ENCODE data around the gene TNFAIP2.

The TNFAIP2 gene

GRCh38 chr14:103086771-103087342 lies 36.4 kb upstream of the TNFAIP2 start:
- intact Hi-C loops (cut with DNase I; ENCODE audit: low total_unique reads), result no loop called here
- DNase-seq, result no peak
- Histone ChIP-seq H3K4me3 (no peak overlapping the region), H3K4me1 (peaks cover 0 to 20% (median 14%) of the 10 kb centered on the region in 4 donors), H3K27me3 (peaks cover 0 to 84% of the 10 kb centered on the region in 2 donors), H3K9me3 (no peaks in the 10 kb centered on the region), H3K36me3 (no peaks in the 10 kb centered on the region), H3K27ac (no peak overlapping the region)
- TF ChIP-seq, protein P1, sequence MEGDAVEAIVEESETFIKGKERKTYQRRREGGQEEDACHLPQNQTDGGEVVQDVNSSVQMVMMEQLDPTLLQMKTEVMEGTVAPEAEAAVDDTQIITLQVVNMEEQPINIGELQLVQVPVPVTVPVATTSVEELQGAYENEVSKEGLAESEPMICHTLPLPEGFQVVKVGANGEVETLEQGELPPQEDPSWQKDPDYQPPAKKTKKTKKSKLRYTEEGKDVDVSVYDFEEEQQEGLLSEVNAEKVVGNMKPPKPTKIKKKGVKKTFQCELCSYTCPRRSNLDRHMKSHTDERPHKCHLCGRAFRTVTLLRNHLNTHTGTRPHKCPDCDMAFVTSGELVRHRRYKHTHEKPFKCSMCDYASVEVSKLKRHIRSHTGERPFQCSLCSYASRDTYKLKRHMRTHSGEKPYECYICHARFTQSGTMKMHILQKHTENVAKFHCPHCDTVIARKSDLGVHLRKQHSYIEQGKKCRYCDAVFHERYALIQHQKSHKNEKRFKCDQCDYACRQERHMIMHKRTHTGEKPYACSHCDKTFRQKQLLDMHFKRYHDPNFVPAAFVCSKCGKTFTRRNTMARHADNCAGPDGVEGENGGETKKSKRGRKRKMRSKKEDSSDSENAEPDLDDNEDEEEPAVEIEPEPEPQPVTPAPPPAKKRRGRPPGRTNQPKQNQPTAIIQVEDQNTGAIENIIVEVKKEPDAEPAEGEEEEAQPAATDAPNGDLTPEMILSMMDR (IDR thresholded peaks at IDR 0.05), result no peak

- DNase-seq, result no peak
- intact Hi-C loops (cut with DNase I; ENCODE audit: low total_unique reads), result no loop called here
These were observed 35.9 kb upstream of the TNFAIP2 start for GRCh38 chr14:103087343-103087835.

DNA sequence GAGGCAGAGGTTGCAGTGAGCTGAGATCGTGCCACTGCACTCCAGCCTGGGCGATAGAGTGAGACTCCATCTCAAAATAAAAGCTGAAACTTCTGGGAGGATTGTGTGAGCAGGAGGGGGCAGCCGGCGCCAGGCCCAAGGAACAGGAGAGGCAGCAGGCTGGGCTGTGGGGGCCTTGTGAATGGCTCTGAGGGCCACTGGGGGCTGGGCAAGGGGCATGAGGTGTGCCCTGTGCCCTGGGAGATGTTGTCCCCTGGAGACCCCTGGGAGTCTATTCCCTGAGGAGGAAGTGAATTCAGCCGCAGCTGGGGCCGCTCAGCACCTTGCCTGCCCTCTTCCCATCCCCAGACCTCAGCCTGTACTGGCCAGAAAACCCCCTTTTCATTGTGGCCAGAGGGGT lies 34.3 kb upstream of the TNFAIP2 start:
- H3K27ac ChIP-seq, result no peak overlapping the region
- peaks cover 0 to 20% (median 13%) of the 10 kb centered on the region in 4 donors for H3K4me1 ChIP-seq
- H3K4me3 ChIP-seq, result no peak overlapping the region
- DNase-seq, result no peak
- intact Hi-C loops (cut with DNase I; ENCODE audit: low total_unique reads), result no loop called here
- peaks cover 0 to 69% of the 10 kb centered on the region in 2 donors for H3K27me3 ChIP-seq
- TF ChIP-seq, protein P1 (IDR thresholded peaks at IDR 0.05), result no peak
- H3K9me3 ChIP-seq, result no peaks in the 10 kb centered on the region
- no peaks in the 10 kb centered on the region for H3K36me3 ChIP-seq

More at GRCh38 chr14:103087343-103087835, 35.9 kb upstream of the TNFAIP2 start:
- H3K4me3 ChIP-seq, result no peak overlapping the region
- TF ChIP-seq, protein P1 (IDR thresholded peaks at IDR 0.05), result no peak
- no peak overlapping the region for H3K27ac ChIP-seq
- no peaks in the 10 kb centered on the region for H3K36me3 ChIP-seq
- no peaks in the 10 kb centered on the region for H3K9me3 ChIP-seq
- H3K27me3 ChIP-seq, result peaks cover 0 to 79% of the 10 kb centered on the region in 2 donors
- H3K4me1 ChIP-seq, result peaks cover 0 to 21% (median 14%) of the 10 kb centered on the region in 4 donors

- no peak overlapping the region for H3K4me3 ChIP-seq
- no peaks in the 10 kb centered on the region for H3K36me3 ChIP-seq
- TF ChIP-seq, protein P1 (IDR thresholded peaks at IDR 0.05), result no peak
- intact Hi-C loops (cut with DNase I; ENCODE audit: low total_unique reads), result no loop called here
- H3K27ac ChIP-seq, result no peak overlapping the region
- H3K9me3 ChIP-seq, result no peaks in the 10 kb centered on the region
- peaks cover 0 to 61% of the 10 kb centered on the region in 2 donors for H3K27me3 ChIP-seq
- DNase-seq, result no peak
- H3K4me1 ChIP-seq, result peaks cover 0 to 15% (median 9%) of the 10 kb centered on the region in 4 donors
These were observed 33.6 kb upstream of the TNFAIP2 start for GRCh38 chr14:103089386-103090335.

- no peaks in the 10 kb centered on the region for H3K36me3 ChIP-seq
- TF ChIP-seq, protein P1 (IDR thresholded peaks at IDR 0.05), result no peak
- peaks cover 0 to 52% of the 10 kb centered on the region in 2 donors for H3K27me3 ChIP-seq
- H3K4me3 ChIP-seq, result no peak overlapping the region
- peaks cover 0 to 15% (median 9%) of the 10 kb centered on the region in 4 donors for H3K4me1 ChIP-seq
- no peak overlapping the region for H3K27ac ChIP-seq
- intact Hi-C loops (cut with DNase I; ENCODE audit: low total_unique reads), result no loop called here
- DNase-seq, result no peak
- no peaks in the 10 kb centered on the region for H3K9me3 ChIP-seq
These were observed 32.7 kb upstream of the TNFAIP2 start for GRCh38 chr14:103090481-103091020.

Data from tibial artery (tissue), 4 donors.